WTC11 (cell line): Measurements from ENCODE around the gene CCP110. TPM values are rescaled to one million over a fixed set of nuclear protein-coding genes. Genes with fewer than 3 reads are reported as not detected.

Experiments
- ATAC-seq: fragments of 200-7000 bp; cut with Tn5 transposase; 2 replicates; pipeline ENCODE4 v1.10.0; 2021; ENCODE audit warnings: mild to moderate bottlenecking, moderate library complexity
- CTCF ChIA-PET: fragments of 300-600 bp; sonication (Branson Sonifier 250); formaldehyde crosslinking; loops from one replicate; lab custom pipeline; 2021; ENCODE audit warnings: antibody characterized with exemption; lab: Charles Lee
- POLR2A ChIA-PET: fragments of 350-600 bp; sonication (Branson Sonifier 250); formaldehyde crosslinking; loops from one replicate; lab custom pipeline; 2021; ENCODE audit warnings: antibody characterized with exemption; lab: Charles Lee
- DNase-seq: peaks from one replicate; pipeline ENCODE4 v3.0.0; 2021; ENCODE audit warnings: low spot score
- H3K27ac Mint-ChIP-seq: 2 replicates; pipeline ENCODE4 v1.8.0; 2021; ENCODE audit warnings: mixed read lengths
- H3K27me3 Mint-ChIP-seq: 2 replicates; pipeline ENCODE4 v1.8.0; 2021; ENCODE audit warnings: low read depth, mild to moderate bottlenecking, moderate library complexity, mixed read lengths
- H3K36me3 Mint-ChIP-seq: 2 replicates; pipeline ENCODE4 v1.8.0; 2021; ENCODE audit warnings: mixed read lengths
- H3K4me1 Mint-ChIP-seq: 2 replicates; pipeline ENCODE4 v1.8.0; 2022; ENCODE audit warnings: mixed read lengths
- H3K4me3 Mint-ChIP-seq: 2 replicates; pipeline ENCODE4 v1.8.0; 2021; ENCODE audit warnings: mild to moderate bottlenecking, moderate library complexity, mixed read lengths
- H3K9me3 Mint-ChIP-seq: 2 replicates; pipeline ENCODE4 v1.8.0; 2021; ENCODE audit warnings: mixed read lengths
- FOXK1 ChIP-seq: sonication (generic); formaldehyde crosslinking; IDR thresholded peaks from 2 replicates; pipeline ENCODE4 v1.8.0; 2022; ENCODE audit warnings: mild to moderate bottlenecking, moderate library complexity, missing genetic modification reagents
- GABPB1 ChIP-seq: sonication (generic); formaldehyde crosslinking; IDR thresholded peaks from 2 replicates; pipeline ENCODE4 v1.8.1; 2023; ENCODE audit warnings: mild to moderate bottlenecking, missing genetic modification reagents
- KAT7 ChIP-seq: sonication (generic); formaldehyde crosslinking; IDR thresholded peaks from 2 replicates; pipeline ENCODE4 v1.8.1; 2023; ENCODE audit warnings: missing genetic modification reagents, mild to moderate bottlenecking, borderline replicate concordance
- MYBL2 ChIP-seq: sonication (generic); formaldehyde crosslinking; IDR thresholded peaks from 2 replicates; pipeline ENCODE4 v1.8.1; 2023; ENCODE audit warnings: mild to moderate bottlenecking, moderate library complexity, missing genetic modification reagents
- NR2C2 ChIP-seq: sonication (generic); formaldehyde crosslinking; IDR thresholded peaks from 2 replicates; pipeline ENCODE4 v1.8.0; 2022; ENCODE audit warnings: mild to moderate bottlenecking, missing genetic modification reagents
- SMAD3 ChIP-seq: sonication (generic); formaldehyde crosslinking; IDR thresholded peaks from 2 replicates; pipeline ENCODE4 v1.8.0; 2022; ENCODE audit warnings: missing genetic modification reagents, mild to moderate bottlenecking, borderline replicate concordance
- SOX15 ChIP-seq: fragments of 250-450 bp; sonication (Bioruptor Pico); IDR thresholded peaks from 2 replicates; pipeline ENCODE4 v1.9.0; 2021; ENCODE audit warnings: mild to moderate bottlenecking
- ZNF138 ChIP-seq: sonication (generic); formaldehyde crosslinking; conservative IDR thresholded peaks from 2 replicates; pipeline ENCODE4 v1.8.1; 2022; ENCODE audit warnings: mild to moderate bottlenecking, moderate library complexity, missing genetic modification reagents
- total RNA-seq: library from RNA; stranded (reverse); gene quantifications from 3 replicates; pipeline ENCODE4 v1.2.3, GENCODE V29; 2021
- TF ChIP-seq, protein P1 (sequence below): sonication (generic); formaldehyde crosslinking; IDR thresholded peaks from 2 replicates; pipeline ENCODE4 v1.8.1; 2022; ENCODE audit warnings: low read depth, mild to moderate bottlenecking, moderate library complexity, missing genetic modification reagents, borderline replicate concordance
- TF ChIP-seq, protein P2 (sequence below): sonication (generic); formaldehyde crosslinking; IDR thresholded peaks from 2 replicates; pipeline ENCODE4 v1.8.1; 2023; ENCODE audit warnings: mild to moderate bottlenecking, missing genetic modification reagents
- TF ChIP-seq, protein P3 (sequence below): sonication (generic); formaldehyde crosslinking; IDR thresholded peaks from 2 replicates; pipeline ENCODE4 v1.8.0; 2022; ENCODE audit warnings: mild to moderate bottlenecking, missing genetic modification reagents
- TF ChIP-seq, protein P4 (sequence below): sonication (generic); formaldehyde crosslinking; conservative IDR thresholded peaks from 2 replicates; pipeline ENCODE4 v1.8.1; 2022; ENCODE audit warnings: mild to moderate bottlenecking, missing genetic modification reagents
- TF ChIP-seq, protein P5 (sequence below): sonication (generic); formaldehyde crosslinking; IDR thresholded peaks from 2 replicates; pipeline ENCODE4 v1.8.0; 2022; ENCODE audit warnings: mild to moderate bottlenecking, missing genetic modification reagents
- TF ChIP-seq, protein P6 (sequence below): sonication (generic); formaldehyde crosslinking; IDR thresholded peaks from 2 replicates; pipeline ENCODE4 v1.8.0; 2023; ENCODE audit warnings: missing genetic modification reagents
- TF ChIP-seq, protein P7 (sequence below): sonication (generic); formaldehyde crosslinking; IDR thresholded peaks from 2 replicates; pipeline ENCODE4 v1.8.0; 2023; ENCODE audit warnings: mild to moderate bottlenecking, missing genetic modification reagents
- TF ChIP-seq, protein P8 (sequence below): sonication (generic); formaldehyde crosslinking; IDR thresholded peaks from 2 replicates; pipeline ENCODE4 v1.8.0; 2022; ENCODE audit warnings: mild to moderate bottlenecking, missing genetic modification reagents

Gene CCP110
- total RNA-seq, 1 experiment from 2014 or later, result 23.9 TPM

DNA sequence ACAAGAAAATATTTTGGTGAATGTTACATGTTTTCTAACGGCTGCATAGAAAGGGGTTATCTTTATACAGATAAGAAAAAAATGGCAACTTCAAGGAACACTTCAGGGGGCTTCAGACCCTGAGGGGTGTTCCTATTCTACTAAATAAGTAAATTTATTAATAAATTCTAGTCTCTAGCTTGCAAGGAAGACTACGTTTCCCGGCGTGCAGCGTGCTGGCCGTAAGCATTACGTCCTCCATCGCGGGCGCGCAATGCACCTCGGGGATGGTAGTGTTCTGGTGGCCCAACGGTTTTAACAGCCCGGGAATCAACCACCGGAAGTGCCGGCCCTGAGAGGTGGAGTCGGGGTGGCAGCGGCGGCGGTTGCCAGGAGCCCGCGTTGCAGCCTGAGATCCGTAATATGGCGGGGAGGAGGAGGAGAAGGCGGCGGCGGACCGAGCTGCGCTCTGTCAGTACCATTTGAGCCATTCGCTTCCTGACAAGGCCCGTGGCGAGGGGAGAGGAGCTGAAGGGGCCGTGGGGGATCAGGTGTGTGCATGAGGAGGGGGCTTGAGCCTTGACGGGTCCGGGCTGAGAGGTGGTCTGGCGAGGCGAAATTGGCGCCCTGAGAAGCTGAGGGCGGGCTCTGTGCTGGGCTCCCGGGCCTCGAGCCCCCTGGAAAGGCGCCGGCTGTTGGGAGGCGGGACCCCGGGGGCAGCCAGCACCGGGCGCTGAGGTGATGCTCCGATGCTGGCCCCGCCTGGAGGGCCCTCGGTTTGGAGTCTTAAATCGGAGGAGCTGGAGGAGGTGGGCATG, at the start of gene CCP110 (continued):
- TF ChIP-seq, protein P1, sequence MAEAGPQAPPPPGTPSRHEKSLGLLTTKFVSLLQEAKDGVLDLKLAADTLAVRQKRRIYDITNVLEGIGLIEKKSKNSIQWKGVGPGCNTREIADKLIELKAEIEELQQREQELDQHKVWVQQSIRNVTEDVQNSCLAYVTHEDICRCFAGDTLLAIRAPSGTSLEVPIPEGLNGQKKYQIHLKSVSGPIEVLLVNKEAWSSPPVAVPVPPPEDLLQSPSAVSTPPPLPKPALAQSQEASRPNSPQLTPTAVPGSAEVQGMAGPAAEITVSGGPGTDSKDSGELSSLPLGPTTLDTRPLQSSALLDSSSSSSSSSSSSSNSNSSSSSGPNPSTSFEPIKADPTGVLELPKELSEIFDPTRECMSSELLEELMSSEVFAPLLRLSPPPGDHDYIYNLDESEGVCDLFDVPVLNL, result no peak
- TF ChIP-seq ZNF138 (CRISPR knock-in tag) (no peak), NR2C2 (CRISPR knock-in tag) (no peak), GABPB1 (CRISPR knock-in tag) (peak; percentile 81), KAT7 (CRISPR knock-in tag) (no peak), FOXK1 (CRISPR knock-in tag) (peak; percentile 79)
- TF ChIP-seq, protein P2, sequence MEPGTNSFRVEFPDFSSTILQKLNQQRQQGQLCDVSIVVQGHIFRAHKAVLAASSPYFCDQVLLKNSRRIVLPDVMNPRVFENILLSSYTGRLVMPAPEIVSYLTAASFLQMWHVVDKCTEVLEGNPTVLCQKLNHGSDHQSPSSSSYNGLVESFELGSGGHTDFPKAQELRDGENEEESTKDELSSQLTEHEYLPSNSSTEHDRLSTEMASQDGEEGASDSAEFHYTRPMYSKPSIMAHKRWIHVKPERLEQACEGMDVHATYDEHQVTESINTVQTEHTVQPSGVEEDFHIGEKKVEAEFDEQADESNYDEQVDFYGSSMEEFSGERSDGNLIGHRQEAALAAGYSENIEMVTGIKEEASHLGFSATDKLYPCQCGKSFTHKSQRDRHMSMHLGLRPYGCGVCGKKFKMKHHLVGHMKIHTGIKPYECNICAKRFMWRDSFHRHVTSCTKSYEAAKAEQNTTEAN (CRISPR knock-in tag), result no peak

DNA sequence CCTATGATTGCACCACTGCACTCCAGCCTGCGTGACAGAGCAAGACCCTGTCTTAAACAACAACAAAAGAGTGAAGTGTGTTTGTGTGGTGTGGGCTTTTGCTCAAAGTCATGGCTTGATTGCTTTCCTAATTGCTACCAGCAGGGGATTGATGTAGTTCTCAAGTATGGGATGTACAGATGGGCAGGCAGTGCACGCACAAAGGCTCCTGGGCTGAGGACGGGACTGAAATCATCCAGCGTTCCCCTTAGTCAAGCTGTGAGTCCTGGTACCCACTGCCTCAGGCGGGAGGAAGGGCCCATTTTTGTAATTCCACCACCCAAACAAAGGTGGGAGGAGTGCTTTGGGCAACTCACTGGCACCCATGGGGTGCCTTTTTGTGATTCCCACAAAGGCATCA, 49.1 kb upstream of the CCP110 start:
- DNase-seq (no peak), ATAC-seq (no peak)
- Mint-ChIP-seq H3K36me3 (peaks cover 2% of the 10 kb centered on the region; the same call in 1 of the 2 replicates), H3K9me3 (peaks cover 8% of the 10 kb centered on the region; the same call in 1 of the 2 replicates), H3K4me3 (no peak overlapping the region), H3K4me1 (peaks cover 3% of the 10 kb centered on the region; the same call in 1 of the 2 replicates), H3K27me3 (no peaks in the 10 kb centered on the region), H3K27ac (no peak overlapping the region)
- TF ChIP-seq, protein P3, sequence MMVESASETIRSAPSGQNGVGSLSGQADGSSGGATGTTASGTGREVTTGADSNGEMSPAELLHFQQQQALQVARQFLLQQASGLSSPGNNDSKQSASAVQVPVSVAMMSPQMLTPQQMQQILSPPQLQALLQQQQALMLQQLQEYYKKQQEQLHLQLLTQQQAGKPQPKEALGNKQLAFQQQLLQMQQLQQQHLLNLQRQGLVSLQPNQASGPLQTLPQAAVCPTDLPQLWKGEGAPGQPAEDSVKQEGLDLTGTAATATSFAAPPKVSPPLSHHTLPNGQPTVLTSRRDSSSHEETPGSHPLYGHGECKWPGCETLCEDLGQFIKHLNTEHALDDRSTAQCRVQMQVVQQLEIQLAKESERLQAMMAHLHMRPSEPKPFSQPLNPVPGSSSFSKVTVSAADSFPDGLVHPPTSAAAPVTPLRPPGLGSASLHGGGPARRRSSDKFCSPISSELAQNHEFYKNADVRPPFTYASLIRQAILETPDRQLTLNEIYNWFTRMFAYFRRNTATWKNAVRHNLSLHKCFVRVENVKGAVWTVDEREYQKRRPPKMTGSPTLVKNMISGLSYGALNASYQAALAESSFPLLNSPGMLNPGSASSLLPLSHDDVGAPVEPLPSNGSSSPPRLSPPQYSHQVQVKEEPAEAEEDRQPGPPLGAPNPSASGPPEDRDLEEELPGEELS (CRISPR knock-in tag), result no peak
- no peak for TF ChIP-seq SOX15
- no peak for TF ChIP-seq KAT7 (CRISPR knock-in tag)
- TF ChIP-seq SMAD3, result no peak
- CTCF ChIA-PET, result no interaction called here
- POLR2A ChIA-PET, result no interaction called here

DNA sequence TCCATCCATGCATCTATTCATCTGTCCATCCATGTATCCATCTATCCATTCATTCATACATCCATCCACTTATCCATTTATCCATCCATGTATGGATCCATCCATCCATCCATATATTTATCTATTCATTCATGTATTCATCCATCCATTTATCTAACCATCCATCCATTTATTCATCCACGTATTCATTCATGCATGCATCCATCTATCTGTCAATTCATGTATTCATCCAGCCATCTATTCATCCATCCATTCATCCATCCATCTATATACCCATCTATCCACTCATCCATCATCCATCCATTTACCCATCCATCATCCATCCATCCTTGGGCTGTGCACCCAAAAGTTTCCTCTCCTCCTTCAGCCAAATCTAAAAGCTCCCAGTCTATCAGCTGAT, 45.2 kb upstream of the CCP110 start:
- Mint-ChIP-seq H3K9me3 (peaks cover 8% of the 10 kb centered on the region; the same call in 1 of the 2 replicates), H3K4me3 (no peak overlapping the region), H3K36me3 (no peaks in the 10 kb centered on the region), H3K27ac (no peak overlapping the region), H3K4me1 (peaks cover 7% of the 10 kb centered on the region; the same call in 1 of the 2 replicates), H3K27me3 (no peaks in the 10 kb centered on the region)
- POLR2A ChIA-PET, result no interaction called here
- DNase-seq, result no peak
- CTCF ChIA-PET, result interaction anchor here (0.6 to 1.6 kb wide), 4 partner anchors 24 to 105 kb away, joined by 3 to 6 read pairs (median 4); partner anchors contain the start of gene VPS35L
- TF ChIP-seq MYBL2 (CRISPR knock-in tag) (no peak), KAT7 (CRISPR knock-in tag) (no peak)
- TF ChIP-seq, protein P4, sequence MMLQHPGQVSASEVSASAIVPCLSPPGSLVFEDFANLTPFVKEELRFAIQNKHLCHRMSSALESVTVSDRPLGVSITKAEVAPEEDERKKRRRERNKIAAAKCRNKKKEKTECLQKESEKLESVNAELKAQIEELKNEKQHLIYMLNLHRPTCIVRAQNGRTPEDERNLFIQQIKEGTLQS (CRISPR knock-in tag), result no peak
- TF ChIP-seq, protein P5, sequence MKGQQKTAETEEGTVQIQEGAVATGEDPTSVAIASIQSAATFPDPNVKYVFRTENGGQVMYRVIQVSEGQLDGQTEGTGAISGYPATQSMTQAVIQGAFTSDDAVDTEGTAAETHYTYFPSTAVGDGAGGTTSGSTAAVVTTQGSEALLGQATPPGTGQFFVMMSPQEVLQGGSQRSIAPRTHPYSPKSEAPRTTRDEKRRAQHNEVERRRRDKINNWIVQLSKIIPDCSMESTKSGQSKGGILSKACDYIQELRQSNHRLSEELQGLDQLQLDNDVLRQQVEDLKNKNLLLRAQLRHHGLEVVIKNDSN (CRISPR knock-in tag), result no peak
- TF ChIP-seq, protein P6, sequence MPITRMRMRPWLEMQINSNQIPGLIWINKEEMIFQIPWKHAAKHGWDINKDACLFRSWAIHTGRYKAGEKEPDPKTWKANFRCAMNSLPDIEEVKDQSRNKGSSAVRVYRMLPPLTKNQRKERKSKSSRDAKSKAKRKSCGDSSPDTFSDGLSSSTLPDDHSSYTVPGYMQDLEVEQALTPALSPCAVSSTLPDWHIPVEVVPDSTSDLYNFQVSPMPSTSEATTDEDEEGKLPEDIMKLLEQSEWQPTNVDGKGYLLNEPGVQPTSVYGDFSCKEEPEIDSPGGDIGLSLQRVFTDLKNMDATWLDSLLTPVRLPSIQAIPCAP (CRISPR knock-in tag), result no peak
- TF ChIP-seq, protein P7, sequence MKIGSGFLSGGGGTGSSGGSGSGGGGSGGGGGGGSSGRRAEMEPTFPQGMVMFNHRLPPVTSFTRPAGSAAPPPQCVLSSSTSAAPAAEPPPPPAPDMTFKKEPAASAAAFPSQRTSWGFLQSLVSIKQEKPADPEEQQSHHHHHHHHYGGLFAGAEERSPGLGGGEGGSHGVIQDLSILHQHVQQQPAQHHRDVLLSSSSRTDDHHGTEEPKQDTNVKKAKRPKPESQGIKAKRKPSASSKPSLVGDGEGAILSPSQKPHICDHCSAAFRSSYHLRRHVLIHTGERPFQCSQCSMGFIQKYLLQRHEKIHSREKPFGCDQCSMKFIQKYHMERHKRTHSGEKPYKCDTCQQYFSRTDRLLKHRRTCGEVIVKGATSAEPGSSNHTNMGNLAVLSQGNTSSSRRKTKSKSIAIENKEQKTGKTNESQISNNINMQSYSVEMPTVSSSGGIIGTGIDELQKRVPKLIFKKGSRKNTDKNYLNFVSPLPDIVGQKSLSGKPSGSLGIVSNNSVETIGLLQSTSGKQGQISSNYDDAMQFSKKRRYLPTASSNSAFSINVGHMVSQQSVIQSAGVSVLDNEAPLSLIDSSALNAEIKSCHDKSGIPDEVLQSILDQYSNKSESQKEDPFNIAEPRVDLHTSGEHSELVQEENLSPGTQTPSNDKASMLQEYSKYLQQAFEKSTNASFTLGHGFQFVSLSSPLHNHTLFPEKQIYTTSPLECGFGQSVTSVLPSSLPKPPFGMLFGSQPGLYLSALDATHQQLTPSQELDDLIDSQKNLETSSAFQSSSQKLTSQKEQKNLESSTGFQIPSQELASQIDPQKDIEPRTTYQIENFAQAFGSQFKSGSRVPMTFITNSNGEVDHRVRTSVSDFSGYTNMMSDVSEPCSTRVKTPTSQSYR (CRISPR knock-in tag), result no peak
- TF ChIP-seq, protein P8, sequence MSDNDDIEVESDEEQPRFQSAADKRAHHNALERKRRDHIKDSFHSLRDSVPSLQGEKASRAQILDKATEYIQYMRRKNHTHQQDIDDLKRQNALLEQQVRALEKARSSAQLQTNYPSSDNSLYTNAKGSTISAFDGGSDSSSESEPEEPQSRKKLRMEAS (CRISPR knock-in tag), result no peak
- no peak for ATAC-seq
